Gastrocnemius medialis (tissue), 4 donors: ENCODE results near the gene LY6G5C.

Experiments
- POLR2A ChIP-seq, 2 donors: fragments of 450-650 bp; IDR thresholded peaks; one replicate each; pipeline ENCODE4 v1.6.1; 2017; ENCODE audit warnings: antibody characterized with exemption in 2 of 2, mild to moderate bottlenecking in 2 of 2, moderate library complexity in 2 of 2
- TF ChIP-seq, protein P1 (sequence below), 5 experiments: fragments of 450-650 bp in 3 of 5; fragments of 200-600 bp in 2 of 5; sonication (generic) in 2 of 5; IDR thresholded peaks in 4 of 5; conservative IDR thresholded peaks in 1 of 5; 1 replicate in 4 of 5; 2 replicates in 1 of 5; pipeline ENCODE4 v1.5.1; 2016 to 2019; ENCODE audit warnings: antibody characterized with exemption in 5 of 5, mild to moderate bottlenecking in 3 of 5, moderate library complexity in 3 of 5

- TF ChIP-seq POLR2A (IDR thresholded peaks at IDR 0.05), result no peak
- TF ChIP-seq, protein P1, sequence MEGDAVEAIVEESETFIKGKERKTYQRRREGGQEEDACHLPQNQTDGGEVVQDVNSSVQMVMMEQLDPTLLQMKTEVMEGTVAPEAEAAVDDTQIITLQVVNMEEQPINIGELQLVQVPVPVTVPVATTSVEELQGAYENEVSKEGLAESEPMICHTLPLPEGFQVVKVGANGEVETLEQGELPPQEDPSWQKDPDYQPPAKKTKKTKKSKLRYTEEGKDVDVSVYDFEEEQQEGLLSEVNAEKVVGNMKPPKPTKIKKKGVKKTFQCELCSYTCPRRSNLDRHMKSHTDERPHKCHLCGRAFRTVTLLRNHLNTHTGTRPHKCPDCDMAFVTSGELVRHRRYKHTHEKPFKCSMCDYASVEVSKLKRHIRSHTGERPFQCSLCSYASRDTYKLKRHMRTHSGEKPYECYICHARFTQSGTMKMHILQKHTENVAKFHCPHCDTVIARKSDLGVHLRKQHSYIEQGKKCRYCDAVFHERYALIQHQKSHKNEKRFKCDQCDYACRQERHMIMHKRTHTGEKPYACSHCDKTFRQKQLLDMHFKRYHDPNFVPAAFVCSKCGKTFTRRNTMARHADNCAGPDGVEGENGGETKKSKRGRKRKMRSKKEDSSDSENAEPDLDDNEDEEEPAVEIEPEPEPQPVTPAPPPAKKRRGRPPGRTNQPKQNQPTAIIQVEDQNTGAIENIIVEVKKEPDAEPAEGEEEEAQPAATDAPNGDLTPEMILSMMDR (IDR thresholded peaks at IDR 0.05 in 4 of 5, conservative IDR thresholded peaks at IDR 0.05 in 1 of 5), result no peak
These were observed 18.6 kb downstream of the LY6G5C start for GRCh38 chr6:31662124-31662723.
